ENCODE results near the gene WTIP. TPM values are rescaled to one million over a fixed set of nuclear protein-coding genes. Genes with fewer than 3 reads are reported as not detected.

WTIP gene
- total RNA-seq, 1 experiment from 2014 or later, result 58.0 TPM

GRCh38 chr19:34503531-34504272 is 22.1 kb downstream of the WTIP start:
- Histone ChIP-seq H3K4me1 (peaks cover 4% of the 10 kb centered on the region; the same call in 1 of the 2 replicates), H3K36me3 (ENCODE audit: control insufficient read depth, insufficient read depth, low read length) (peaks cover 1% of the 10 kb centered on the region; the same call in 1 of the 2 replicates), H3K27me3 (replicated peaks; ENCODE audit: control insufficient read depth, insufficient read depth, low read length) (no peaks in the 10 kb centered on the region), H3K9me3 (no peaks in the 10 kb centered on the region), H3K4me3 (ENCODE audit: low read depth, low read length) (no peak overlapping the region)
- Mint-ChIP-seq H3K4me3 (ENCODE audit: unreplicated experiment) (peak overlapping the region; percentile 1), H3K36me3 (ENCODE audit: insufficient read depth, unreplicated experiment) (peaks cover 68% of the 10 kb centered on the region), H3K9me3 (ENCODE audit: unreplicated experiment) (peaks cover under 1% of the 10 kb centered on the region), H3K4me1 (ENCODE audit: low read depth, unreplicated experiment) (peaks cover 12% of the 10 kb centered on the region), H3K27me3 (ENCODE audit: insufficient read depth, unreplicated experiment) (no peaks in the 10 kb centered on the region), H3K27ac (ENCODE audit: unreplicated experiment) (peak overlapping the region; percentile 58)
- intact Hi-C loops (cut with micrococcal nuclease; ENCODE audit: unreplicated experiment), result no loop called here
- no TSS peak for BruUV-seq (replicated peaks)
- no peak for DNase-seq
- ChIA-PET CTCF (no interaction called here), POLR2A (interaction anchor here (0.5 kb wide), 1 partner anchor 180 kb away, joined by 7 read pairs; no protein-coding TSS in a partner anchor)
- TF ChIP-seq CTCF (IDR thresholded peaks at IDR 0.05; ENCODE audit: insufficient read depth in 1 of 2, low read depth in 1 of 2, low read length in 1 of 2, severe bottlenecking in 1 of 2, unreplicated experiment in 1 of 2), result no peak

GRCh38 chr19:34504273-34504808 is 22.8 kb downstream of the WTIP start:
- TF ChIP-seq CTCF (IDR thresholded peaks at IDR 0.05; ENCODE audit: insufficient read depth in 1 of 2, low read depth in 1 of 2, low read length in 1 of 2, severe bottlenecking in 1 of 2, unreplicated experiment in 1 of 2), result no peak
- BruUV-seq (replicated peaks), result no TSS peak
- Mint-ChIP-seq H3K27ac (ENCODE audit: unreplicated experiment) (peak overlapping the region; percentile 58), H3K4me1 (ENCODE audit: low read depth, unreplicated experiment) (peaks cover 12% of the 10 kb centered on the region), H3K4me3 (ENCODE audit: unreplicated experiment) (peak overlapping the region; percentile 1), H3K27me3 (ENCODE audit: insufficient read depth, unreplicated experiment) (no peaks in the 10 kb centered on the region), H3K9me3 (ENCODE audit: unreplicated experiment) (peaks cover 7% of the 10 kb centered on the region), H3K36me3 (ENCODE audit: insufficient read depth, unreplicated experiment) (peaks cover 73% of the 10 kb centered on the region)
- no peak for DNase-seq
- no peaks in the 10 kb centered on the region; the same call in 1 of the 2 replicates for H3K9me3 ChIP-seq
- no peak overlapping the region for H3K4me3 ChIP-seq (ENCODE audit: low read depth, low read length)
- no peaks in the 10 kb centered on the region; the same call in 1 of the 2 replicates for H3K36me3 ChIP-seq (ENCODE audit: control insufficient read depth, insufficient read depth, low read length)
- no peaks in the 10 kb centered on the region for H3K27me3 ChIP-seq (replicated peaks; ENCODE audit: control insufficient read depth, insufficient read depth, low read length)
- ChIA-PET POLR2A (no interaction called here), CTCF (no interaction called here)
- H3K4me1 ChIP-seq, result peaks cover 4% of the 10 kb centered on the region; the same call in 1 of the 2 replicates
- intact Hi-C loops (cut with micrococcal nuclease; ENCODE audit: unreplicated experiment), result no loop called here

DNA sequence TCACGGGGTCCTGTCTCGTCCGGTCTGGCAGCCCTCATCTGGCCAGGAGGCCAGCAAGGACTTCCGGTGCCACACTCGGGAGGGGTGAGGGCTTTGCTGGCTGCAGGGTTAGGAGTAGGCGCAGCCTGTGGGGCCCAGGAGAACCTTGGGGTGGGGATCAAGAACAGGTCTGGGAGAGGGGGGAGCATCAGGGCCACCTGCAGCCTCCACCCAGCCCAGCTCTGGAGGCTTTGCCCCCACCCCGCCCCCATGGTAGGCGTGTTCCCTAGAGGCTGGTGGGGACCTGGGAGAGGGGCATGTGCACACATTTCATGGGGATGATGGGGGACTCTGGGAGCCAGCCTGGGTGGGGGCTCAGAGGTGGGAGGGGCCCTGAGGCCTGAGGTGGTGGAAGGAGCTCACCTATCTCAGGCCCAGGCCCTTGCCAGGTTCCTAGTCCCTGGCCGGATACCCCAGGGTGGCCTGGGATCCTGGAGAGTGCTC is 23.3 kb downstream of the WTIP start:
- no peak for DNase-seq
- CTCF ChIA-PET, result no interaction called here
- Mint-ChIP-seq H3K27ac (ENCODE audit: unreplicated experiment) (no peak overlapping the region), H3K4me1 (ENCODE audit: low read depth, unreplicated experiment) (peaks cover 12% of the 10 kb centered on the region), H3K4me3 (ENCODE audit: unreplicated experiment) (no peak overlapping the region), H3K27me3 (ENCODE audit: insufficient read depth, unreplicated experiment) (no peaks in the 10 kb centered on the region), H3K36me3 (ENCODE audit: insufficient read depth, unreplicated experiment) (peaks cover 71% of the 10 kb centered on the region), H3K9me3 (ENCODE audit: unreplicated experiment) (peaks cover 11% of the 10 kb centered on the region)
- Histone ChIP-seq H3K27me3 (replicated peaks; ENCODE audit: control insufficient read depth, insufficient read depth, low read length) (no peaks in the 10 kb centered on the region), H3K4me3 (ENCODE audit: low read depth, low read length) (no peak overlapping the region), H3K4me1 (peaks cover 4% of the 10 kb centered on the region; the same call in 1 of the 2 replicates), H3K9me3 (peaks cover 5% of the 10 kb centered on the region), H3K36me3 (ENCODE audit: control insufficient read depth, insufficient read depth, low read length) (no peaks in the 10 kb centered on the region; the same call in 1 of the 2 replicates)
- POLR2A ChIA-PET, result no interaction called here
- TF ChIP-seq CTCF (IDR thresholded peaks at IDR 0.05; ENCODE audit: insufficient read depth in 1 of 2, low read depth in 1 of 2, low read length in 1 of 2, severe bottlenecking in 1 of 2, unreplicated experiment in 1 of 2), result no peak
- BruUV-seq (replicated peaks), result no TSS peak
- intact Hi-C loops (cut with micrococcal nuclease; ENCODE audit: unreplicated experiment), result no loop called here
